ENCODE data around the gene LEMD1.

The LEMD1 gene

GRCh38 chr1:205344066-205344928, 77.6 kb downstream of the LEMD1 start:
- DNase-seq (ENCODE audit: low spot score) = no peak
- Histone ChIP-seq H2BK15ac (ENCODE audit: low read length) (no peak overlapping the region), H3K18ac (ENCODE audit: low read length) (peak overlapping the region; percentile 94), H3K23ac (ENCODE audit: low read depth, low read length, poor library complexity) (peak overlapping the region; percentile 56), H3K14ac (ENCODE audit: low read length) (no peak overlapping the region), H3K27ac (replicated peaks; ENCODE audit: low read length) (no peak overlapping the region), H3K4me1 (ENCODE audit: control insufficient read depth in 2 of 2, insufficient read depth in 1 of 2, low read depth in 1 of 2, low read length in 2 of 2) (peaks cover 4 to 23% of the 10 kb centered on the region in 2 donors), H3K79me1 (ENCODE audit: low read depth, low read length) (no peaks in the 10 kb centered on the region), H2BK12ac (ENCODE audit: low read length) (no peak overlapping the region), H3K27me3 (ENCODE audit: control insufficient read depth in 3 of 3, insufficient read depth in 3 of 3, low read depth in 1 of 3, low read length in 3 of 3) (peaks cover 0 to 35% (median 15%) of the 10 kb centered on the region in 3 experiments), H3K4me3 (ENCODE audit: low read length in 2 of 2) (peak overlapping the region; percentile 26 to 78), H3K36me3 (replicated peaks in 1 of 2; ENCODE audit: control insufficient read depth in 2 of 2, insufficient read depth in 2 of 2, low read length in 2 of 2) (peaks cover 0 to 2% of the 10 kb centered on the region in 2 donors), H3K9me3 (replicated peaks in 1 of 2; ENCODE audit: control insufficient read depth in 2 of 2, insufficient read depth in 1 of 2, low read depth in 1 of 2, low read length in 2 of 2) (peaks cover 0 to 2% of the 10 kb centered on the region in 2 donors), H4K91ac (ENCODE audit: low read depth, low read length, poor library complexity) (no peak overlapping the region), H2BK120ac (ENCODE audit: low read depth, low read length) (no peak overlapping the region), H3K4ac (ENCODE audit: low read length) (no peak overlapping the region), H2BK5ac (ENCODE audit: low read length) (no peak overlapping the region), H4K8ac (ENCODE audit: low read depth, low read length) (no peak overlapping the region), H3K4me2 (ENCODE audit: insufficient read depth, low read length, poor library complexity, severe bottlenecking) (peak overlapping the region; percentile 94), H3K9ac (ENCODE audit: low read depth, low read length, poor library complexity) (peak overlapping the region; percentile 78), H2AFZ (ENCODE audit: low read length) (peak overlapping the region; percentile 87), H2AK5ac (ENCODE audit: low read depth, low read length) (no peak overlapping the region)
- no CpG with 5 or more reads among the region's 59 CpGs for WGBS, 2 donors (ENCODE audit: extremely low coverage in 2 of 2, insufficient read length in 2 of 2, insufficient replicate concordance in 1 of 2)

GRCh38 chr1:205343431-205344065, 78.3 kb downstream of the LEMD1 start:
- Histone ChIP-seq H4K8ac (ENCODE audit: low read depth, low read length) (no peak overlapping the region), H3K4ac (ENCODE audit: low read length) (peak overlapping the region; percentile 71), H3K23ac (ENCODE audit: low read depth, low read length, poor library complexity) (peak overlapping the region; percentile 6), H2BK12ac (ENCODE audit: low read length) (peak overlapping the region; percentile 59), H3K27me3 (ENCODE audit: control insufficient read depth in 3 of 3, insufficient read depth in 3 of 3, low read depth in 1 of 3, low read length in 3 of 3) (peaks cover 0 to 38% (median 15%) of the 10 kb centered on the region in 3 experiments), H3K79me1 (ENCODE audit: low read depth, low read length) (no peaks in the 10 kb centered on the region), H3K9ac (ENCODE audit: low read depth, low read length, poor library complexity) (peak overlapping the region; percentile 95), H2BK15ac (ENCODE audit: low read length) (peak overlapping the region; percentile 39), H3K4me1 (ENCODE audit: control insufficient read depth in 2 of 2, insufficient read depth in 1 of 2, low read depth in 1 of 2, low read length in 2 of 2) (peaks cover 4 to 16% of the 10 kb centered on the region in 2 donors), H3K14ac (ENCODE audit: low read length) (peak overlapping the region; percentile 77), H3K4me2 (ENCODE audit: insufficient read depth, low read length, poor library complexity, severe bottlenecking) (peak overlapping the region; percentile 94), H3K9me3 (replicated peaks in 1 of 2; ENCODE audit: control insufficient read depth in 2 of 2, insufficient read depth in 1 of 2, low read depth in 1 of 2, low read length in 2 of 2) (peaks cover 0 to 2% of the 10 kb centered on the region in 2 donors), H3K4me3 (ENCODE audit: low read length in 2 of 2) (peak overlapping the region; percentile 26 to 78), H2BK5ac (ENCODE audit: low read length) (no peak overlapping the region), H3K27ac (replicated peaks; ENCODE audit: low read length) (no peak overlapping the region), H2AK5ac (ENCODE audit: low read depth, low read length) (peak overlapping the region; percentile 89), H2BK120ac (ENCODE audit: low read depth, low read length) (no peak overlapping the region), H3K36me3 (replicated peaks in 1 of 2; ENCODE audit: control insufficient read depth in 2 of 2, insufficient read depth in 2 of 2, low read length in 2 of 2) (peaks cover 0 to 4% of the 10 kb centered on the region in 2 donors), H4K91ac (ENCODE audit: low read depth, low read length, poor library complexity) (peak overlapping the region; percentile 4), H2AFZ (ENCODE audit: low read length) (peak overlapping the region; percentile 87), H3K18ac (ENCODE audit: low read length) (peak overlapping the region; percentile 94)
- no CpG with 5 or more reads among the region's 63 CpGs for WGBS, 2 donors (ENCODE audit: extremely low coverage in 2 of 2, insufficient read length in 2 of 2, insufficient replicate concordance in 1 of 2)
- no peak for DNase-seq (ENCODE audit: low spot score)

- Histone ChIP-seq H4K91ac (ENCODE audit: low read depth, low read length, poor library complexity) (no peak overlapping the region), H3K4me2 (ENCODE audit: insufficient read depth, low read length, poor library complexity, severe bottlenecking) (peak overlapping the region; percentile 94), H3K79me1 (ENCODE audit: low read depth, low read length) (no peaks in the 10 kb centered on the region), H2AFZ (ENCODE audit: low read length) (no peak overlapping the region), H3K4ac (ENCODE audit: low read length) (peak overlapping the region; percentile 71), H4K8ac (ENCODE audit: low read depth, low read length) (no peak overlapping the region), H3K36me3 (replicated peaks in 1 of 2; ENCODE audit: control insufficient read depth in 2 of 2, insufficient read depth in 2 of 2, low read length in 2 of 2) (peaks cover 0 to 4% of the 10 kb centered on the region in 2 donors), H2AK5ac (ENCODE audit: low read depth, low read length) (peak overlapping the region; percentile 89), H3K27ac (replicated peaks; ENCODE audit: low read length) (no peak overlapping the region), H3K14ac (ENCODE audit: low read length) (no peak overlapping the region), H3K9me3 (replicated peaks in 1 of 2; ENCODE audit: control insufficient read depth in 2 of 2, insufficient read depth in 1 of 2, low read depth in 1 of 2, low read length in 2 of 2) (peaks cover 0 to 2% of the 10 kb centered on the region in 2 donors), H3K18ac (ENCODE audit: low read length) (peak overlapping the region; percentile 94), H3K9ac (ENCODE audit: low read depth, low read length, poor library complexity) (peak overlapping the region; percentile 38), H3K27me3 (ENCODE audit: control insufficient read depth in 3 of 3, insufficient read depth in 3 of 3, low read depth in 1 of 3, low read length in 3 of 3) (peaks cover 0 to 38% (median 15%) of the 10 kb centered on the region in 3 experiments), H3K4me3 (ENCODE audit: low read length in 2 of 2) (no peak overlapping the region), H2BK12ac (ENCODE audit: low read length) (peak overlapping the region; percentile 59), H2BK15ac (ENCODE audit: low read length) (no peak overlapping the region), H3K4me1 (ENCODE audit: control insufficient read depth in 2 of 2, insufficient read depth in 1 of 2, low read depth in 1 of 2, low read length in 2 of 2) (peaks cover 4 to 11% of the 10 kb centered on the region in 2 donors), H2BK5ac (ENCODE audit: low read length) (no peak overlapping the region), H2BK120ac (ENCODE audit: low read depth, low read length) (no peak overlapping the region), H3K23ac (ENCODE audit: low read depth, low read length, poor library complexity) (peak overlapping the region; percentile 6)
- no peak for DNase-seq (ENCODE audit: low spot score)
- WGBS, 2 donors (ENCODE audit: extremely low coverage in 2 of 2, insufficient read length in 2 of 2, insufficient replicate concordance in 1 of 2) = no CpG with 5 or more reads among the region's 12 CpGs
These were observed 78.9 kb downstream of the LEMD1 start for GRCh38 chr1:205342986-205343385.

GRCh38 chr1:205340676-205341075, 81.2 kb downstream of the LEMD1 start:
- no CpG with 5 or more reads among the region's 1 CpG for WGBS, 2 donors (ENCODE audit: extremely low coverage in 2 of 2, insufficient read length in 2 of 2, insufficient replicate concordance in 1 of 2)
- H3K27me3 ChIP-seq (ENCODE audit: control insufficient read depth in 3 of 3, insufficient read depth in 3 of 3, low read depth in 1 of 3, low read length in 3 of 3) = peaks cover 0 to 35% (median 15%) of the 10 kb centered on the region in 3 experiments
- H3K4me1 ChIP-seq (ENCODE audit: control insufficient read depth in 2 of 2, insufficient read depth in 1 of 2, low read depth in 1 of 2, low read length in 2 of 2) = peaks cover 4 to 13% of the 10 kb centered on the region in 2 donors
- no peak overlapping the region for H4K91ac ChIP-seq (ENCODE audit: low read depth, low read length, poor library complexity)
- H2BK15ac ChIP-seq (ENCODE audit: low read length) = no peak overlapping the region
- H2BK5ac ChIP-seq (ENCODE audit: low read length) = no peak overlapping the region
- peaks cover 0 to 6% of the 10 kb centered on the region in 2 donors for H3K36me3 ChIP-seq (replicated peaks in 1 of 2; ENCODE audit: control insufficient read depth in 2 of 2, insufficient read depth in 2 of 2, low read length in 2 of 2)
- no peak overlapping the region for H3K4me2 ChIP-seq (ENCODE audit: insufficient read depth, low read length, poor library complexity, severe bottlenecking)
- no peak overlapping the region for H3K18ac ChIP-seq (ENCODE audit: low read length)
- H2AK5ac ChIP-seq (ENCODE audit: low read depth, low read length) = no peak overlapping the region
- peaks cover 0 to 2% of the 10 kb centered on the region in 2 donors for H3K9me3 ChIP-seq (replicated peaks in 1 of 2; ENCODE audit: control insufficient read depth in 2 of 2, insufficient read depth in 1 of 2, low read depth in 1 of 2, low read length in 2 of 2)
- no peak overlapping the region for H2AFZ ChIP-seq (ENCODE audit: low read length)
- H3K4ac ChIP-seq (ENCODE audit: low read length) = no peak overlapping the region
- no peak overlapping the region for H3K27ac ChIP-seq (replicated peaks; ENCODE audit: low read length)
- H2BK120ac ChIP-seq (ENCODE audit: low read depth, low read length) = no peak overlapping the region
- no peak for DNase-seq (ENCODE audit: low spot score)
- no peak overlapping the region for H4K8ac ChIP-seq (ENCODE audit: low read depth, low read length)
- no peak overlapping the region for H3K23ac ChIP-seq (ENCODE audit: low read depth, low read length, poor library complexity)
- no peak overlapping the region for H3K4me3 ChIP-seq (ENCODE audit: low read length in 2 of 2)
- H2BK12ac ChIP-seq (ENCODE audit: low read length) = no peak overlapping the region
- H3K79me1 ChIP-seq (ENCODE audit: low read depth, low read length) = no peaks in the 10 kb centered on the region
- H3K9ac ChIP-seq (ENCODE audit: low read depth, low read length, poor library complexity) = no peak overlapping the region
- no peak overlapping the region for H3K14ac ChIP-seq (ENCODE audit: low read length)

Measured in neuronal stem cell (in vitro differentiated cells).